HG03039 (cell line): ENCODE measurements around the gene TMEM209.
"Not testable (repeated sequence)": the region's sequence is repeated elsewhere in the genome, so short reads cannot be mapped to it uniquely, and the experiment has no call there.

Experiments
- ATAC-seq: cut with Tn5 transposase; IDR thresholded peaks from one replicate; pipeline ENCODE4 v1.9.1; 2021; ENCODE audit warnings: mild to moderate bottlenecking, moderate library complexity; ENCODE audit not compliant: unreplicated experiment

Gene TMEM209

GRCh38 chr7:130174237-130174959 is 30.8 kb downstream of the TMEM209 start:
- ATAC-seq: no peak

- no peak for ATAC-seq
Measured at GRCh38 chr7:130162196-130162595, 43.0 kb downstream of the TMEM209 start.

- no peak for ATAC-seq
Measured at GRCh38 chr7:130160455-130160854, 44.8 kb downstream of the TMEM209 start.

GRCh38 chr7:130160023-130160422 is 45.2 kb downstream of the TMEM209 start:
- ATAC-seq: no peak

GRCh38 chr7:130157700-130158099 is 47.5 kb downstream of the TMEM209 start:
- no peak for ATAC-seq

GRCh38 chr7:130156140-130156539 is 49.1 kb downstream of the TMEM209 start:
- ATAC-seq: no peak

- ATAC-seq: no peak
Measured at GRCh38 chr7:130154501-130155317, 50.5 kb downstream of the TMEM209 start.

GRCh38 chr7:130154131-130154500 is 51.1 kb downstream of the TMEM209 start:
- ATAC-seq: no peak

GRCh38 chr7:130153211-130153908 is 51.8 kb downstream of the TMEM209 start:
- ATAC-seq: no peak

GRCh38 chr7:130152493-130153210 is 52.6 kb downstream of the TMEM209 start:
- ATAC-seq: no peak

GRCh38 chr7:130151591-130152492 is 53.4 kb downstream of the TMEM209 start:
- no peak for ATAC-seq

GRCh38 chr7:130150587-130150986 is 54.6 kb downstream of the TMEM209 start:
- ATAC-seq: no peak

- no peak for ATAC-seq
Measured at GRCh38 chr7:130149281-130150139, 55.7 kb downstream of the TMEM209 start.

GRCh38 chr7:130148561-130148960 is 56.6 kb downstream of the TMEM209 start:
- ATAC-seq: no peak

- ATAC-seq: no peak
Measured at GRCh38 chr7:130147710-130148325, 57.4 kb downstream of the TMEM209 start.

GRCh38 chr7:130146693-130147405 is 58.4 kb downstream of the TMEM209 start:
- no peak for ATAC-seq

- not testable (repeated sequence) for ATAC-seq
Measured at GRCh38 chr7:130146142-130146541, 59.1 kb downstream of the TMEM209 start.
